HEK293T (cell line): ENCODE results near the gene PATJ.
"Not testable (repeated sequence)": the region's sequence is repeated elsewhere in the genome, so short reads cannot be mapped to it uniquely, and the experiment has no call there.

Experiments
- CTCF ChIA-PET: fragments of 350-600 bp; formaldehyde crosslinking; extraction: SDS; loops from one replicate; lab custom pipeline; 2021; ENCODE audit warnings: antibody characterized with exemption, inconsistent platforms; lab: Yijun Ruan, JAX
- POLR2A ChIA-PET: fragments of 350-600 bp; formaldehyde crosslinking; extraction: SDS; loops from one replicate; lab custom pipeline; 2020; ENCODE audit warnings: antibody characterized with exemption, inconsistent platforms; lab: Yijun Ruan, JAX
- DNase-seq: peaks from one replicate; pipeline ENCODE4 v3.0.0; 2012; ENCODE audit warnings: mixed read lengths; ENCODE audit errors: extremely low spot score
- ARNT ChIP-seq: fragments of 450-650 bp; IDR thresholded peaks from 2 replicates; pipeline ENCODE4 v1.6.1; 2017; ENCODE audit warnings: mild to moderate bottlenecking
- BHLHE40 ChIP-seq: fragments of 450-650 bp; IDR thresholded peaks from 2 replicates; pipeline ENCODE4 v1.6.1; 2016; ENCODE audit warnings: mild to moderate bottlenecking, moderate library complexity, borderline replicate concordance
- CTBP1 ChIP-seq: fragments of 450-650 bp; IDR thresholded peaks from 2 replicates; pipeline ENCODE4 v1.6.1; 2016; ENCODE audit warnings: borderline replicate concordance
- ELF4 ChIP-seq: fragments of 450-650 bp; IDR thresholded peaks from 2 replicates; pipeline ENCODE4 v1.6.1; 2017; ENCODE audit warnings: antibody characterized with exemption
- FOXA1 ChIP-seq: fragments of 450-650 bp; IDR thresholded peaks from 2 replicates; pipeline ENCODE4 v1.6.1; 2016; ENCODE audit warnings: mild to moderate bottlenecking
- FOXK2 ChIP-seq: fragments of 450-650 bp; IDR thresholded peaks from 2 replicates; pipeline ENCODE4 v1.6.1; 2016; ENCODE audit warnings: mild to moderate bottlenecking
- FOXM1 ChIP-seq: fragments of 450-650 bp; IDR thresholded peaks from 2 replicates; pipeline ENCODE4 v1.6.1; 2017; ENCODE audit warnings: mild to moderate bottlenecking, borderline replicate concordance
- HDGF ChIP-seq: fragments of 450-650 bp; IDR thresholded peaks from 2 replicates; pipeline ENCODE4 v1.6.1; 2017; ENCODE audit warnings: antibody characterized with exemption, borderline replicate concordance
- L3MBTL2 ChIP-seq: fragments of 450-650 bp; conservative IDR thresholded peaks from 2 replicates; pipeline ENCODE4 v1.6.1; 2016; ENCODE audit warnings: mild to moderate bottlenecking
- LEF1 ChIP-seq: fragments of 450-650 bp; IDR thresholded peaks from 2 replicates; pipeline ENCODE4 v1.6.1; 2017; ENCODE audit warnings: mild to moderate bottlenecking, borderline replicate concordance
- NFRKB ChIP-seq: fragments of 450-650 bp; IDR thresholded peaks from 2 replicates; pipeline ENCODE4 v1.6.1; 2016; ENCODE audit warnings: mild to moderate bottlenecking, moderate library complexity
- SP1 ChIP-seq: fragments of 450-650 bp; IDR thresholded peaks from 2 replicates; pipeline ENCODE4 v1.6.1; 2017
- SUZ12 ChIP-seq: fragments of 450-650 bp; IDR thresholded peaks from 2 replicates; pipeline ENCODE4 v1.6.1; 2016; ENCODE audit warnings: mild to moderate bottlenecking
- TARDBP ChIP-seq: fragments of 450-650 bp; IDR thresholded peaks from 2 replicates; pipeline ENCODE4 v1.6.1; 2016
- ZNF384 ChIP-seq: fragments of 450-650 bp; IDR thresholded peaks from 2 replicates; pipeline ENCODE4 v1.6.1; 2016
- TF ChIP-seq, protein P1 (sequence below): fragments of 450-650 bp; IDR thresholded peaks from 2 replicates; pipeline ENCODE4 v1.6.1; 2016

PATJ gene

GRCh38 chr1:61887076-61887867, 145.0 kb downstream of the PATJ start:
- ChIA-PET POLR2A (interaction anchor here (0.7 kb wide), 1 partner anchor 144 kb away, joined by 3 read pairs; no protein-coding TSS in a partner anchor), CTCF (interaction anchor here (0.6 to 1.2 kb wide), 2 partner anchors 12 to 163 kb away, joined by 4 to 9 read pairs; no protein-coding TSS in a partner anchor)
- DNase-seq = no peak
- TF ChIP-seq, protein P1, sequence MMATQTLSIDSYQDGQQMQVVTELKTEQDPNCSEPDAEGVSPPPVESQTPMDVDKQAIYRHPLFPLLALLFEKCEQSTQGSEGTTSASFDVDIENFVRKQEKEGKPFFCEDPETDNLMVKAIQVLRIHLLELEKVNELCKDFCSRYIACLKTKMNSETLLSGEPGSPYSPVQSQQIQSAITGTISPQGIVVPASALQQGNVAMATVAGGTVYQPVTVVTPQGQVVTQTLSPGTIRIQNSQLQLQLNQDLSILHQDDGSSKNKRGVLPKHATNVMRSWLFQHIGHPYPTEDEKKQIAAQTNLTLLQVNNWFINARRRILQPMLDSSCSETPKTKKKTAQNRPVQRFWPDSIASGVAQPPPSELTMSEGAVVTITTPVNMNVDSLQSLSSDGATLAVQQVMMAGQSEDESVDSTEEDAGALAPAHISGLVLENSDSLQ = peak; percentile 74
- TF ChIP-seq FOXM1 = no peak
- 0 out of 2 replicates have a peak, but pooled peaks have one; percentile 47 for TF ChIP-seq CTBP1

GRCh38 chr1:61887931-61888564, 145.8 kb downstream of the PATJ start:
- POLR2A ChIA-PET = interaction anchor here (0.7 kb wide), 1 partner anchor 144 kb away, joined by 3 read pairs; no protein-coding TSS in a partner anchor
- DNase-seq = peak; percentile 38
- CTCF ChIA-PET = interaction anchor here (1.2 kb wide), 1 partner anchor 12 kb away, joined by 4 read pairs; no protein-coding TSS in a partner anchor
- TF ChIP-seq ZNF384 (0 out of 2 replicates have a peak, but pooled peaks have one; percentile 44), HDGF (no peak)

DNA sequence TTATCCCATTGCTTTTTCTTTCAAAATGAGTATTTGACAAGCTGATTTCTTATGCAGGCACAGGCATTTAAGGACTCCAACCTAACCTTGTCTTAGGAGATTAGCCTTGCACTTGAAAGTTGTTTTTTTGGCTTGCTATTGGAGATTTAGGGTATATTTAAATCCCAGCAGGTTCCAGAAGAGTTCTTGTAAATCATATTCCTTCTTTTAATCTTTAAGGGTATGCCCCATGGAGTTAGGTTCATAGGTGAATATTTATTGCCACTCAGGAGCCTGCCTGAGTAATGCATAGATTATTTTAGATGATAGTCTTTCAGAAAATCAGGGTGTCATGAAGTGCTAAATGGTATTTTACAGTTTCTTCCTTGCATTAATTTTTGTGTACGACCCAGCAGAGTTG, 146.5 kb downstream of the PATJ start:
- CTCF ChIA-PET = no interaction called here
- POLR2A ChIA-PET = no interaction called here
- DNase-seq = no peak
- TF ChIP-seq SP1 (no peak), ELF4 (no peak), NFRKB (no peak), FOXA1 (no peak), FOXK2 (no peak), FOXM1 (no peak), TARDBP (no peak), LEF1 (peak; percentile 84; the same call in 1 of the 2 replicates), CTBP1 (peak; percentile 58; the same call in 1 of the 2 replicates), BHLHE40 (no peak), SUZ12 (no peak), ARNT (peak; percentile 27; the same call in 1 of the 2 replicates), L3MBTL2 (no peak), ZNF384 (no peak), HDGF (no peak)
- TF ChIP-seq, protein P1 = peak; percentile 71

DNA sequence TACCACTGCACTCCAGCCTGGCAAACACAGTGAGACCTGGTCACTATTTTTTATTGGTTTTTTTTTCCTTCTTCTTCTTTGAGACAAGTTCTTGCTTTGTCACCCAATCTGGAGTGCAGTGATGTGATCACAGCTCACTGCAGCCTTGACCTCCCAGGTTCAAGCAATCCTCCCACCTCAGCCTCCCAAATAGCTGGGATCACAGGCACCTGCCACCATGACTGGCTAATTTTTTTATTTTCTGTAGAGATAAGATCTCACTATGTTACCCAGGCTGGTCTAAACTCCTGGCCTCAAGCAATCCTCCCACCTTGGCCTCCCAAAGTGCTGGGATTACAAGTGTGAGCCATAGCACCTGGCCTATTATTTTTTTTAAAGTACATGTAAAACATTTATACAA, 148.2 kb downstream of the PATJ start:
- CTCF ChIA-PET, POLR2A ChIA-PET, DNase-seq: not testable (repeated sequence)

DNA sequence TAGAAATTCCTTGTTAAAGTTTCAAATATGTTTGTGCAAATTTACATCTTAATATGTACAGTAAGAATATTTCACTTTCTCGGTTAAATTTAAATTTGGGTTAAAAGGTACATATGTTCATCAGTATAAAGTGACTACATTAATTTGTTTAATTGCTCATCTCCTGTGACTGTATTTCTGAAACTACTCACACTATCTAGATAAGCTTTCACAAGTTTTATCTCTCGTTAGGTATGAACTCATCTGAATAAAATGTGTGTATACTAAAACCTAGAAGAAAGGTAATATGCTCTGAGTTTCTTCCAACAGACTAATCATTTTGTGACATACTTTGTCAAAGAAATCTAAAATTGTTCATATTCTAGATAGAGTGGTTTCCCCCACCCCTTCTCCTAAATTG, 150.7 kb downstream of the PATJ start:
- no peak for DNase-seq
- ChIA-PET CTCF (no interaction called here), POLR2A (no interaction called here)
- TF ChIP-seq FOXM1 (no peak), HDGF (no peak)

- DNase-seq, POLR2A ChIA-PET, CTCF ChIA-PET: not testable (repeated sequence)
These were observed 152.0 kb downstream of the PATJ start for GRCh38 chr1:61894296-61894695.

DNA sequence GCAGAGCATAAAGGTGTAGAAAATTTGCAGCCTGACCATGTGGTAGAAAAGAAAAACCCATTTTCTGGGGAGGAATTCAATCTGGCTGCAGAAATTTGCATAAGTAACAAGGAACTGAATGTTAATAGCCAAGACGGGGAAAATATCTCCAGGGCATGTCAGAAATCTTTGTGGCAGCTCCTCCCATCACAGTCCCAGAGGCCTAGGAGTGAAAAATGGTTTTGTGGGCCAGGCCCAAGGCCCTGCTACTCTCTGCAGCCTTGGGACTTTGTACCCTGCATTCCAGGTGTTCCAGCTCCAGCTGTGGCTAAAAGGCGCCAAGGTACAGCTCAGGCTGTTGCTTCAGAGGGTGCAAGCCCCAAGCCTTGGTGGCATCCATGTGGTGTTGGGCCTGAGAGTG, 152.9 kb downstream of the PATJ start:
- POLR2A ChIA-PET = no interaction called here
- CTCF ChIA-PET = no interaction called here
- TF ChIP-seq L3MBTL2 = no peak
- no peak for TF ChIP-seq FOXM1
- TF ChIP-seq HDGF = no peak
- no peak for TF ChIP-seq FOXK2
- TF ChIP-seq SP1 = no peak
- no peak for TF ChIP-seq TARDBP
- TF ChIP-seq LEF1 = no peak
- TF ChIP-seq, protein P1 = no peak
- TF ChIP-seq CTBP1 = no peak
- TF ChIP-seq ARNT = no peak
- TF ChIP-seq BHLHE40 = no peak
- TF ChIP-seq ZNF384 = no peak
- TF ChIP-seq NFRKB = no peak
- no peak for TF ChIP-seq SUZ12
- TF ChIP-seq ELF4 = no peak
- no peak for TF ChIP-seq FOXA1
- no peak for DNase-seq
